ENCODE measurements around the gene CDH12.
A peak's percentile ranks its signal among the peaks of the same experiment; 100 is the strongest.
"Not testable (repeated sequence)": the region's sequence is repeated elsewhere in the genome, so short reads cannot be mapped to it uniquely, and the experiment has no call there.

CDH12 gene

GRCh38 chr5:22852807-22853660, at the start of gene CDH12:
TSS of gene CDH12 (minus strand) at chr5:22853344.
- peak within 1 kb of the TSS; percentile 43; the same call in 1 of the 2 replicates for H3K4me3 ChIP-seq

GRCh38 chr5:22901885-22902284, 48.7 kb upstream of the CDH12 start:
- Histone ChIP-seq H3K9ac (no peak overlapping the region), H3K4me2 (no peak overlapping the region)

More at GRCh38 chr5:22852807-22853660, at the start of gene CDH12:
- no peaks in the 10 kb centered on the region for H3K27me3 ChIP-seq
- H3K4me1 ChIP-seq: peaks cover 11% of the 10 kb centered on the region; the same call in 1 of the 2 replicates
- no peak within 1 kb of the TSS for H3K27ac ChIP-seq
- no peaks in the 10 kb centered on the region for H3K9me3 ChIP-seq
- no peaks in the 10 kb centered on the region for H3K36me3 ChIP-seq
- H4K20me1 ChIP-seq: no peaks in the 10 kb centered on the region
- peak within 1 kb of the TSS; percentile 74 for H3K4me2 ChIP-seq
- no peak for TF ChIP-seq Cebpa-rat (IDR thresholded peaks at IDR 0.05)
- 0 out of 2 replicates have a peak within 1 kb of the TSS, but pooled peaks have one; percentile 38 for H3K9ac ChIP-seq

GRCh38 chr5:22900801-22901310, 47.7 kb upstream of the CDH12 start:
- Histone ChIP-seq H3K4me3 (no peak overlapping the region), H3K4me1 (peaks cover 7% of the 10 kb centered on the region; the same call in 1 of the 2 replicates), H3K9me3 (peaks cover 16% of the 10 kb centered on the region; the same call in 1 of the 2 replicates), H3K27me3 (no peaks in the 10 kb centered on the region), H3K9ac (no peak overlapping the region), H4K20me1 (no peaks in the 10 kb centered on the region), H3K27ac (no peak overlapping the region), H3K4me2 (no peak overlapping the region), H3K36me3 (no peaks in the 10 kb centered on the region)
- no peak for TF ChIP-seq Cebpa-rat (IDR thresholded peaks at IDR 0.05)

More at GRCh38 chr5:22901885-22902284, 48.7 kb upstream of the CDH12 start:
- H3K27me3 ChIP-seq: no peaks in the 10 kb centered on the region
- no peak overlapping the region for H3K27ac ChIP-seq
- no peak overlapping the region for H3K4me3 ChIP-seq
- H4K20me1 ChIP-seq: no peaks in the 10 kb centered on the region
- no peak for TF ChIP-seq Cebpa-rat (IDR thresholded peaks at IDR 0.05)
- H3K36me3 ChIP-seq: no peaks in the 10 kb centered on the region
- H3K4me1 ChIP-seq: peaks cover 7% of the 10 kb centered on the region; the same call in 1 of the 2 replicates
- peaks cover 16% of the 10 kb centered on the region; the same call in 1 of the 2 replicates for H3K9me3 ChIP-seq

- no peak for TF ChIP-seq Cebpa-rat (IDR thresholded peaks at IDR 0.05)
- H3K27me3 ChIP-seq: no peaks in the 10 kb centered on the region
- H3K4me3 ChIP-seq: no peak overlapping the region
- peaks cover 16% of the 10 kb centered on the region; the same call in 1 of the 2 replicates for H3K9me3 ChIP-seq
- no peak overlapping the region for H3K9ac ChIP-seq
- no peak overlapping the region for H3K27ac ChIP-seq
- H3K4me2 ChIP-seq: no peak overlapping the region
- H3K36me3 ChIP-seq: no peaks in the 10 kb centered on the region
- H3K4me1 ChIP-seq: no peaks in the 10 kb centered on the region
- H4K20me1 ChIP-seq: no peaks in the 10 kb centered on the region
Measured at GRCh38 chr5:22899341-22899740, 46.2 kb upstream of the CDH12 start.

- Histone ChIP-seq H3K4me1 (no peaks in the 10 kb centered on the region), H3K4me2 (no peak overlapping the region), H4K20me1 (no peaks in the 10 kb centered on the region), H3K27me3 (no peaks in the 10 kb centered on the region), H3K4me3 (no peak overlapping the region), H3K9me3 (peaks cover 5% of the 10 kb centered on the region; the same call in 1 of the 2 replicates), H3K9ac (no peak overlapping the region), H3K27ac (no peak overlapping the region), H3K36me3 (no peaks in the 10 kb centered on the region)
- TF ChIP-seq Cebpa-rat (IDR thresholded peaks at IDR 0.05): no peak
Measured at GRCh38 chr5:22896152-22896551, 43.0 kb upstream of the CDH12 start.

- Histone ChIP-seq H3K4me1 (no peaks in the 10 kb centered on the region), H3K27me3 (no peaks in the 10 kb centered on the region), H3K36me3 (no peaks in the 10 kb centered on the region), H3K9ac (no peak overlapping the region), H4K20me1 (no peaks in the 10 kb centered on the region), H3K27ac (no peak overlapping the region), H3K9me3 (no peaks in the 10 kb centered on the region), H3K4me2 (no peak overlapping the region), H3K4me3 (no peak overlapping the region)
- TF ChIP-seq Cebpa-rat (IDR thresholded peaks at IDR 0.05): no peak
Measured at GRCh38 chr5:22892441-22892840, 39.3 kb upstream of the CDH12 start.

- Histone ChIP-seq H4K20me1 (no peaks in the 10 kb centered on the region), H3K9ac (no peak overlapping the region), H3K4me1 (no peaks in the 10 kb centered on the region), H3K36me3 (no peaks in the 10 kb centered on the region), H3K27ac (no peak overlapping the region), H3K4me3 (no peak overlapping the region), H3K4me2 (no peak overlapping the region), H3K27me3 (no peaks in the 10 kb centered on the region), H3K9me3 (no peaks in the 10 kb centered on the region)
- TF ChIP-seq Cebpa-rat (IDR thresholded peaks at IDR 0.05): no peak
Measured at GRCh38 chr5:22889720-22890119, 36.6 kb upstream of the CDH12 start.

- H3K36me3 ChIP-seq: no peaks in the 10 kb centered on the region
- H3K27ac ChIP-seq: no peak overlapping the region
- H4K20me1 ChIP-seq: no peaks in the 10 kb centered on the region
- H3K4me2 ChIP-seq: no peak overlapping the region
- no peak for TF ChIP-seq Cebpa-rat (IDR thresholded peaks at IDR 0.05)
- no peaks in the 10 kb centered on the region for H3K4me1 ChIP-seq
- no peaks in the 10 kb centered on the region for H3K27me3 ChIP-seq
- no peak overlapping the region for H3K9ac ChIP-seq
- no peaks in the 10 kb centered on the region for H3K9me3 ChIP-seq
- H3K4me3 ChIP-seq: no peak overlapping the region
Measured at GRCh38 chr5:22887566-22887965, 34.4 kb upstream of the CDH12 start.

GRCh38 chr5:22858911-22859310, 5.8 kb upstream of the CDH12 start:
- not testable (repeated sequence) for H3K9ac ChIP-seq, H3K9me3 ChIP-seq, H4K20me1 ChIP-seq, H3K4me1 ChIP-seq, H3K36me3 ChIP-seq, H3K4me2 ChIP-seq, H3K4me3 ChIP-seq, H3K27me3 ChIP-seq, H3K27ac ChIP-seq

GRCh38 chr5:22855824-22856223, 2.7 kb upstream of the CDH12 start:
- H3K4me2 ChIP-seq: no peak overlapping the region
- no peaks in the 10 kb centered on the region for H3K36me3 ChIP-seq
- TF ChIP-seq Cebpa-rat (IDR thresholded peaks at IDR 0.05): no peak
- no peak overlapping the region for H3K27ac ChIP-seq
- H3K27me3 ChIP-seq: no peaks in the 10 kb centered on the region
- no peaks in the 10 kb centered on the region for H3K9me3 ChIP-seq
- peaks cover 11% of the 10 kb centered on the region; the same call in 1 of the 2 replicates for H3K4me1 ChIP-seq
- H3K4me3 ChIP-seq: no peak overlapping the region
- no peaks in the 10 kb centered on the region for H4K20me1 ChIP-seq
- H3K9ac ChIP-seq: no peak overlapping the region

Data from BLaER1 (cell line).